GM18502 (cell line): Measurements from ENCODE around the gene MYO5A.
"Not testable (repeated sequence)": the region's sequence is repeated elsewhere in the genome, so short reads cannot be mapped to it uniquely, and the experiment has no call there.

Source experiments
- ATAC-seq: cut with Tn5 transposase; IDR thresholded peaks from one replicate; pipeline ENCODE4 v1.9.1; 2021; ENCODE audit warnings: mild to moderate bottlenecking; ENCODE audit not compliant: unreplicated experiment, poor library complexity

MYO5A gene

DNA sequence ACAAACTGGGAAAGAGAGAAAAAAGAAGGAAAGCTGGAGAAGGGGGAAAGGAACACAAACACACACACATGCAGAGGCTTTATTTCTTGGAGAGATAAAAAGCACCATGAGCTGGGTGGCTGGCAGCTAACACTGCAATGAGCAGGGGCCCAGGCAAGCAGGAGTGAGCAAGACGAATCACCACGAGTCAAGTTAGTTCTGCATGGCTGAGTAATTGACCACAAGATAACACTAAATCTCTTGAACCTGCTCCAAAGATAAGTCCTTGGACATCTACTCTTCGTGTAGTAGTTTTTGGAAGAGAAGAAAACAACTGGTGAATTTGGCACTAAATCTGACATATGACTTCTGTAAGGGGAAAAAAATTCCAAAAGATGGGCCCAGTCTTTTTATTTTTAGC is 100.9 kb downstream of the MYO5A start:
- ATAC-seq, result no peak

DNA sequence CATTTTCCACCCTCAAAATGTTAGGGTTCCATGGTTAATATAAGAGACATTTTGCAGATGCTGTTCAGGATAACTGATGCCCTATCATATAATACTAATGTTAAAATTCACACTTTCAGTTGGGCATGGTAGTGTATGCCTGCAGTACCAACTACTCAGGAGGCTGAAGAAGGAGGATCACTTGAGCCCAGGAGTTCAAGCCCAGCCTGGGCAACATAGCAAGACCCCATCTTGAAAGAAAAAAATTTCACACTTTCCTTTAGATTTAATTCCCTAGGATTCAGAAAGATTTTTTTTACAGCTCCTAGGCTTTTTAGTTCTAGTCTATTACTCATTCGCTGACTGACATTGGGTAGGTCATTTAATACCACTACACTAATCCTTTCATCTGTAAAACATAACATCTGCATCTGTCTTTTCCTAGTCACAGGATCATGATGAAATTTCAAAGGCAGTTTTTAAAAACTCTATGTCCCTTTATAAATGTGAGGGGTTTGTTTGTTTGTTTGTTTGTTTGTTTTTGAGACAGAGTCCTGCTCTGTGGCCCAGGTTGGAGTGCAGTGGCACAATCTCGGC is 103.7 kb downstream of the MYO5A start:
- ATAC-seq, result no peak

DNA sequence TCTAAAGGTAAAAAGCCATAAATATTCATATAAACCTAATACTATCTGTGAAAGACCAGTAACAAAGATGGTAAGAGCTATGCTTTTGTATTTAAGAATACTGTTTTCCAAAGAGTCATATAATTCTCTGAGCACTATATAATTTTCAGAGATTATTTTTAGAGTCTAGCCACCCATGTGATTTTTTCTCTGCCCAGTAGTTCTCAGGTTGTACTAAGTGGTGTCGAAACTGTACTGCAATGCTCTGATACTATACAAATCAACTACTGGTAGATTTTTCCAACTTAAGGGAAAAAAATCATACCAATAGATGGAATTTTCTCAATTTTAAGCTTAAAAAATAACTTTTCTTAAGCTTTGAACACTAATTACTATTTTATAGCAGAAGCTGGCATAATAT is 104.8 kb downstream of the MYO5A start:
- ATAC-seq, result no peak

DNA sequence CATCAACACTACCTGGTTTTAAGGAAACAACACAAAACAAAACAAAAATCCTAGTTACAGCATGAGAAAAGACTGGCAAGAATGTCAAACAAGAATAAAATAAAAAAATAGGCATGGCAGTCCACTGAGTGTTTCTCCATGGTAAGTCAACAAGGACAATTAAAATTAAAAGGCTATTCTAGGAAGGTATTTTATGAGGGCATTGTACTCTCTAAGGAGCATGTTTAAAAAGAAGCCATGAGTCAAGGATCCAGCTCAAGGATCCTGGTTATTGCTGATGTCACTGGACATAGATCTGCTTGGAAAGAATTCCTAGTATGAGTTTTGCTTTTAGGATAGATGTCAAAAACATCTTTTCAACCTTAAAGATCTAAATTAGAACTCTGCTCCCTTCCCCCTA is 106.7 kb downstream of the MYO5A start:
- ATAC-seq, result no peak

DNA sequence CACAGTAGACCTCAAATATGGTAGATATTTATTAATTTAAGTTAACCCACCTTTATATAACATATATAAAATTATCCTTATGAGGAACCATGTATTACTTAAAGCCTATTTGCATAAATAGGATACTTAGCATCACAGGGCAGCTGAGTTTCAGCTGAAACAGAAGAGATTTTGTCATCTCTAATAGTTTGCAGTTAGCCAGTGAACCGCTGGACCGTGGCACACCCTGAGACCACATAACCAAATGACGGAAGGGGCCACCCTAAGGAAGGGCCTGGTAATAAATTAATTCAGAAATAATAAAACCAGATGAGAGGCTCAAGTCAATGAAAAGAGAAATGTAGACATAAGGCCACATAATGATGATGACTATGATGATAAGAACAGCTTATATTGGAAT is 107.7 kb downstream of the MYO5A start:
- peak; percentile 78 for ATAC-seq

DNA sequence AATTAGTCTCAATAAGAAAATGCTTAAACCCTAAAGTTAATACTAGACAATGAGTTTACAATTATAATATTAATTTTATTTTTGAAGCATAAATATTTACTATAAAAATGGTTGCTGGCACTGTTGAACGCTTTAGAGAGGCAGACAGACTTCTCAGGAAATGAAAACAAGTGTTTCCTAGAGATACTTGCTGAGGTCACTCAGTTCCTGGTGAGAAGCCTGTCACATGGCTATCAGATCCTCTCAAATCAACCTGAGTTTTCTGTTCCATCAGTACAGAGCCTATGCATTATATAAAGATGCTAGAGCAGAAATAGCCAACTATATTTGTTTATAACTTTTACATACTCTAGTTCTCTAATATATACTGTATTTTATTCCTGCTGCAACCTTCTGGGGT is 109.2 kb downstream of the MYO5A start:
- no peak for ATAC-seq

DNA sequence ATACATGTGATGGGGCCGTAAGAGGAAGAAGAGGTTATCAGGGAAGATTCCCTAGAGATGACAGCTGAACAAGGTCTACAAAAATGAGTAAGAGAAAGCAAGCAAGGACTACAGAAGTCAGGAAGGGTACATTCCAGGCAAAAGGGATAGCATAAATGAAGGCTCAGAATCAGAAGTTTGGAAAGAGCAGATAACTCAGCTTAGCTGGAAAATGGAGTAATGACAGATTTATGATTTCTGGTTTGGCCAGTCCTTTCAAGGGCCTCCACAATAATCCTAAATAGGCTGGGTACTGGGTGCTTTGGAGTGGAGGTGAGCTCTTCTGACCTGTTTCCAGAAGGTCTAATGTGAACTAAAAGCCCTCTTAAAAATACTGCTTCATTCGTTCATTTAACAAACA is 110.7 kb downstream of the MYO5A start:
- ATAC-seq, result no peak

DNA sequence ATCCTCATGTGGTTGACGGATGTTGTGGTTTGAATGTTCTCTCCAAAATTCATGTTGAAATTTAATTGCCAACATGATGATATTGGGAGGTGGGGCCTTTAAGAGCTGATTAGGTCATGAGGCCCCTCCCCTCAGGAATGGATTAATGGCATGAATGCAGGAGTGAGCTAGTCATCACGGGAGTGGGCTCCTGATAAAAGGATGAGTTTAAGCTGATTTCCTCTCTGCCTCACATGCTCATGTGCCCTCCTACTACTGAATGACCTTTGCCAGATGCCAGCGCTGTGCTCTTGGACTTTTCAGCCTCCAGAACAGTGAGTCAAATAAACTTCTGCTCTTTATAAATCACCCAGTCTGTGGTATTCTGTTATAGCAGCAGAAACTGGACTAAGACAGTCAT is 111.2 kb downstream of the MYO5A start:
- ATAC-seq, result no peak

DNA sequence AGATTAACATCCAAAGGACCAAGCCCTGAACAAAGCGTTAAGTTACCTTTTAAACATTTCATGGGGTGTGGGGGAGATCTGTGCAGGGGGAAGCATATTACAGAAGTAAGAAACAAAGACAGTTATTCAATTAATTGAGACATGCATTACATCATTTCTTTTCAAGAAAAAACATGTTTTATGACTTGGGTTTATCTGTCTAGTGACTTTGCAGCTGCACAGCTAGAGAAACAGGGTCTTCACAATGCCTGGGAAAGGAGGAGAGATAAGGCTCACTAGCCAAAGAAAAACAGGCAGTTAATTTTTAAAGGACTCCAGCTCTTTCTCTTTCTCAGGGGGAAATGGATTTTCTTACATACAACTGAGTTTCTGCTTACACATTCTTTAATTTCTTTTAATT is 112.1 kb downstream of the MYO5A start:
- ATAC-seq, result not testable (repeated sequence)

DNA sequence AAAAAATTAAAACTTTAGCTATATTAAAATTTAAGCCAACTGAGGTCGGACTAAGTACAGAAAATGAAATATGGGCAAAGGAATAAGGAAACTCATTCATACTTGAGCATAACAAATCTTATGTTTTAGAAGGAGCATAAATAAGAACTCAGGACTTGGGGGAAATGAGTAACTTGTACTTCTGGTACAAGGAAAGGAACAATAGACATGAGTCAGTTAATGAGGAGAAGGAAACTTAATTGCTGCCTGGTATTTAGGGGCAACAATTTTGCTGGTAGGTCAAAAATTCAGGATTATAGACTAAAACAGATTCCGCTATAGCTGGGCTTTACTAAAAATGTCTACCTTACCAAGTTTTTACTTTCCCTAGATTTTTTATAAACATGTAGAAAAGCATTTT is 113.1 kb downstream of the MYO5A start:
- no peak for ATAC-seq

DNA sequence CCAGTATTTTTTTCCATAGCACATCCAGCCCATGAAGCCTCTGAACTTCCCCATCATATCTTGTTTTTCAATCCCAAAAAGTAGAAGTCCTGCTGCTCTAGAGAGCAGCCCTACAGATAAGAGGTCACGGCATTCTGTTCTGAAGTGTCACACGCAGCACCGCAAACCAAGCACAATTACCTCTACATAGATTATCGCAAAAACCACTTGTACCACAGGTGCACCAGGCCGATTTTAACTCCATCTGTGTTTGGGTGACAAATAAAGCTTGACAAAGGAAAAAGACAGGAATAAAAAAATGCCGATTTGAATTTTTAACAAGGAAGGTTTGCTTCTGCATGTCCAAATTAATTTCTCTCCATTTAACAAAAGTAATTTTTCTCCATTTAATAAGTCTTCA is 113.7 kb downstream of the MYO5A start:
- ATAC-seq, result no peak

DNA sequence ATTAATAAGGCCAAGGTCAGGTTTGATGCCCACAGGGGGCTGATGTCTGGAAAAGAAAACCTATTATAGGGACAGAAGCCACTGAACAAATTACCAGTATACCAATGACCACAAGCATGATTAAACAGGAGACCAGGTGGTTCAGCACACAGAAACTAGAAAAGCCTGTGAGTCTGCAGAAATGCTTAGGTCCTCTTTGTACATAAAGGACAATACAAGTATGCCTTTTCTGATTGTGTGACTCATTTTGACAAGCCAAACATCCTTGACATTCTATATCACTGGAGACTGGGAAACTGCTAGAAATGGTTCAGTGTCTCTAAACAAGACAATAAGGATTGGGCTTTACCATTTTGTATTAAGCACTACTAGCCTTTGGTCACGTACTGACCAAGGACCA is 119.9 kb downstream of the MYO5A start:
- ATAC-seq, result no peak

DNA sequence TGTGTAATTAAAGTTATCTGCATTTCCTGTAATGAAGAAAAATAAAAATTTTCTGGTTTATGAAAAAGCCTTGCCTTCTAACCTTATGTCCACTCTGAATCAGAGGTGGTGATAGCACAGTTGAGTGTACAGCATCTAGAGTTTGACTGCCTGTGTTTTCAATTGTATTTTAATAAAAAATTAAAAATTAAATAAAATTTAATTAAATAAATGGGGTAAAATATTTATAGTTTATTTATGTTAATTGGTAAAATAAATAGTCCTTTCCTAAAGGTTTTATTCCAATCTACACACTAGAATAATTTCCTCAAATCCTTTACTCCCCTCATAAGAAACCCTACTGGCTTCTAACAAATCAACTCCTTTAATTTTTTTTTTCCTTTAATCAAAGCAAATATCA is 121.3 kb downstream of the MYO5A start:
- no peak for ATAC-seq

DNA sequence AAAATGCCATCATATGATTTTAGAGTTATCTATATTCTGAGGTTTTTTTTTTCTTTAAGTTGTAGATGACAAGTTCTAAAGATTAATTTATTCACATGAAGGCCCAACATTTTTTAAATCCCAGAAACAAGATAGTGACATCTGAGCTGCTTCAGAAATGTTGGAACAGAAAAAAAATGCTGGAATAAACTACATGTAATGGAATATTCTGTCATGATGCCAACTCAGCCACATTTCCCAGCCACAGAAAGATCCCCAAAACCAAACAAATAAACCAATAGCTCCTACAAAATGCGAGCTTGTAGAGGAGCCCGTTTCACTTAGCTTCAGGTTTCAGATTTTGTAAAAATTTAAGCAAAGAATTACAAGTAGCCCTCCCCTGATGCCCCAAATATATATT is 122.1 kb downstream of the MYO5A start:
- ATAC-seq, result no peak

DNA sequence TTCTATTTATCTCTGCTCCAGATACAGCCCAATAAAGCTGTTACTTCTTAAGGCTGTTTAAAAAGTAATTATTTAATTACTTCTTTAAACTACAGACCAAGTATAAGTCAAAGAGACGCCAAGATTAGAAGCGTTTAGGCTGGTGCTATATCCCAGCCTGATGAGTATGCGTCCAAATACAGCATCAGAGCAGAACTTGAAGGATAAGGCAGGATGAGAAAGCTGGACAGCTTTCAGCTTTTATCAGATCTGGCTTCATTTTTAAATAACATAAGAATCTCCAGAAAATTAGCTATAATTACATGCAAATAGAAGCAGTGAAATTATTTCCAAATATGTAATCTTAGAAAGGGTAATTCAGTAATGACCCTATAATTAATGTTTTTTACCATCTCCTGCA is 122.8 kb downstream of the MYO5A start:
- ATAC-seq, result no peak

DNA sequence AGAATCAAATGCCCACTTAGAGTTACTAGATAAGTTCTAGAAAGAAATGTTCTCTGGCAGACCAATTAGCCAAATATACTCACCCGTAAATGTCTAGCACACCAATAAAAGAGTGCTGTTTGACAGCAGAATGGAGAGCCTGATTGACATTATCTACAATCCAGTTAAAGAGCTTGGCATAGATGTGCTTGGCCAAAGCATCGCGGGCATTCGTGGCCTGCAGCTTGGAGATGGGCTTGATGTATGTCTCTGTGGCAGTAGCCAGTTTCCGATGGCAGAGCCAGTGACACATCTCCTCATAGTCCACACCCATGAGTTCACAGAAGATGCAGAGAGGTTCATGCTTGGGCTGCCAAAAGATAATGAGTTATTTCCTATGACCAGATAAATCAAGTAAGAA is 131.6 kb downstream of the MYO5A start:
- no peak for ATAC-seq

DNA sequence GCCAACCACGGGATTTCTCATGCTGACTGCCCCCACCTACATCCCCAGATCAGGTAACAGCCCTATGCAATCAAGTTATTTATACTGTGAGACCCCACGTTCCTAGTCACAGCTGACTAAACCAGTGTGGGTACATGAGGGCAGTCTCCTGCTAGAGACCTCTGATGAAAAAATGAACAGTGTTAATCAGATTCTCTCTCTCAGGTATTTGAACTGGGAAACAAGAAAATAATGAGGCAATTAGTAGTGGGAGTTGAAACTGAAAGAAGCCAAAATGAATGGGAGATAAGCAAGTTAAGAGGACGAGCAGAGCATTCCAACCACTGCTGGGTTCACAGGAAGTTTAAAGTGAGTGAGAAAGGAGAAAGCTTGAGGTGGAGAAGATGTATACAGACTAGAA is 134.6 kb downstream of the MYO5A start:
- no peak for ATAC-seq

DNA sequence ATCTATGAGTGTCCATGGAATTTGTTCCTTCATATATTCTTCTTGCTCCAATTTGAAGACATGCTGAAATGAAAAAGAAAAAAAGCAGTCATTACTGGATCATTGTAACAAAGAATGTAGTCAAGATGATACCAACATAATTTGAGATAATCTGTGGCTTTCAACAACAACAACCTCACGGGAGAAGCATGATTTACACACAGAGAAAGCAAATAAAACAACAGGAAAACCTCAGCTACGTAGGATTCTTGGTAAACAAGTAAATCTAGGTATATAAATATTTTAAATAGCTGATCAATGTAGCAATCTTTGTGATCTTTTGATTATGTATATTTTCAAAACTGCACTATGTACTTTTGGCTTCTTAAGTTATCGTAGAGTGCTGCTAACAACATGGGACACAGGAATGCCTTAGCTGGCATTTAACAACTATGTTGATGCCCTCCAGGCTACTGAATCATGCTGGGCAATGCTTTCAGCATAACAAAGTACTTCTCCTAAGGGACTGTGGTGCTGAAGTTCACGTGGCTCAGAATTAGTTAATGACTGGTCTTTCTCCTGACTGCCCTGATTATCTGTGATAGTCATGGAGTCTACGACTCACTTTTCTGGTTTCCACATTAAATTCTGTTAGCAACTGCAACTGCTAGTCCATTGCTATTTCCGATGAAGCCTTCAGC is 136.5 kb downstream of the MYO5A start:
- ATAC-seq, result no peak

DNA sequence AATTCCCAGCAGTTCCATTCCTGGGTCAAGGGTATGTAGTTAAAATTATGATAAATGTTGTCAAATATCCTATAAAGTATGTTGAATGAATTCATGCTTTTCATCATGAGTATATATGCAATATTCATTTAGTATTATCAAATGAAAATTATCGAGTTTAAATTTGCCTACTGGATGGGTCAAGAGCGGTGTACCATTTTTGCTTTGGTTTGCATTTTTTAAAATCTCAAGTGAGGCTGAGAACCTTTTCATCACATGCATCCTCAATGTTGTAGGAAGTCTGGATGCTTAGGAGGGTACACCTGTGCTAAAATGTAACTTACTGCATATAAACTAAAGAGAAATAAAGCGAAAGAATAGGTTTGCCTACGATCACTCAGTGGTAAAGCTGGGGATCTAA is 137.6 kb downstream of the MYO5A start:
- ATAC-seq, result no peak

DNA sequence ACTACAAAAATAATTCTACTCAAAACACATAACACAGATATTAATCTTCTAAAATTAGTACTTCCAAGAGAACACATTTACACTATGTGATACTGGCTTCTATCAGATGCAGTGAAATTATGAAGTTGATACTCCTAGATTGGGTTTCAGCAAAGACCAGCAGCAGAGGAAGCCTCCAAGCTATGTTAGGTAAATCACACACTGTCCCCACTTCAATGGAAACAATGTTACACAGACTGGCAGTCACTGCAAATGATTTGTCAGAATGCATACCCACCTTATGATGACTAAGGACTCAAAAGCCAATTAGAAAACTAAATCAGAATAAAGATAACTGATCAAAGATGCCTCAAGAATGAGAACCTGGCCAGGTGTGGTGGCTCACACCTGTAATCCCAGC is 143.0 kb downstream of the MYO5A start:
- no peak for ATAC-seq

DNA sequence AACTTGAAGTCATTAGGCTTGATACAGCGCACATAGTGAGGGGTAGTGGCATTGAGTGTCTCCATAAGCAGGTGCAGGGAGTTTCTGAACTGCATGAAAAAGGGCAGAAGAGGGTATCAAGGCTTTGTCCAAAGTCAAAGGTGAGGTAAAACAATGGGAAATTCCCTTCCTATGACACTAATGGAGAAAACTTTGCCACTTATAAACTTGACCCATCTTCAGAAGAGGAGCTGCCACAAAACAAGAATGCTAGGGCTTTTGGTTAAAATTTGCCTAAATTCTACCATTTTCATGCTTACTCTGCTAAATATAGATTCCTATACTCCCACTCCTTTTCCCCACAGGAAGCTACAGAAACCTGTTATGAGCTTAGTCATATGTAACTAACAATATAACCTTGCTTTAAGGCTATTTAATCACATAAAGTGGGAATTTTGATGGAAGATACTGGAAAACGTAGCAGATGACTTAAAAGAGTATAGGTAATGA is 145.5 kb downstream of the MYO5A start:
- peak; percentile 34 for ATAC-seq

DNA sequence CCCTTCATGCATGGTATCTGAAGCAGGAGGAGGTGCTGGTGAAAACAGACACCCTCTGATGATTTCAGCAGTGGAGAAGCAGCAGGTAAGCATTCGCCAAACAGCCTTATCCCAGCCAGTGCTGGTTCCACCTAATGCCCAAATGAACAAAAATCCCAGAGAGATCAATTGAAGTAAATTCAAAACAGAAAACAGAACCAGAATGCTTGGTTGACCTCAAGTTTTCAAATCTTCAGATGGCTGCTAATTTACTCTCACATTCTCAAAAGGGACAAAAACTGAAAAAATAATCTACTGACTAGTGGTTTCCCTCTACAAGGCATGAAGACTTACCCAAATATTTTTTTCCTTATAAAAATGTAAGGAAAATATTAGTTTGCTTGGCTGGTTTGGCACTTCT is 146.0 kb downstream of the MYO5A start:
- peak; percentile 5 for ATAC-seq
